Measurements from ENCODE around the gene SPOCK3.
A peak's percentile ranks its signal among the peaks of the same experiment; 100 is the strongest.
"Not testable (repeated sequence)": the region's sequence is repeated elsewhere in the genome, so short reads cannot be mapped to it uniquely, and the experiment has no call there.

The SPOCK3 gene

GRCh38 chr4:167234316-167234881, at the start of gene SPOCK3:
TSS of gene SPOCK3 (minus strand) at chr4:167234494.
- H3K4me1 Mint-ChIP-seq = peaks cover 12% of the 10 kb centered on the region
- TF ChIP-seq CTCF (IDR thresholded peaks at IDR 0.05; ENCODE audit: unreplicated experiment in 3 of 3) = no peak

GRCh38 chr4:167282171-167282864, 48.0 kb upstream of the SPOCK3 start:
- Mint-ChIP-seq H3K4me3 (no peak overlapping the region), H3K9me3 (peaks cover 16% of the 10 kb centered on the region), H3K27ac (no peak overlapping the region), H3K36me3 (ENCODE audit: low read depth) (peaks cover 6% of the 10 kb centered on the region), H3K4me1 (no peaks in the 10 kb centered on the region), H3K27me3 (ENCODE audit: low read depth) (no peaks in the 10 kb centered on the region)
- TF ChIP-seq CTCF (IDR thresholded peaks at IDR 0.05; ENCODE audit: unreplicated experiment in 3 of 3) = no peak

More at GRCh38 chr4:167234316-167234881, at the start of gene SPOCK3:
- Mint-ChIP-seq H3K9me3 (no peaks in the 10 kb centered on the region), H3K27me3 (ENCODE audit: low read depth) (peaks cover 48% of the 10 kb centered on the region), H3K27ac (peak within 1 kb of the TSS in 2 of 3 experiments; percentile 23 to 95), H3K4me3 (peak within 1 kb of the TSS; percentile 92 to 99 (median 96)), H3K36me3 (ENCODE audit: low read depth) (no peaks in the 10 kb centered on the region)

- H3K27ac Mint-ChIP-seq; H3K27me3 Mint-ChIP-seq (ENCODE audit: low read depth); H3K36me3 Mint-ChIP-seq (ENCODE audit: low read depth); H3K4me3 Mint-ChIP-seq; H3K4me1 Mint-ChIP-seq: not testable (repeated sequence)
- peaks cover 13% of the 10 kb centered on the region for H3K9me3 Mint-ChIP-seq
Measured at GRCh38 chr4:167281545-167281944, 47.3 kb upstream of the SPOCK3 start.

GRCh38 chr4:167274351-167274750, 40.1 kb upstream of the SPOCK3 start:
- Mint-ChIP-seq H3K27me3 (ENCODE audit: low read depth) (no peaks in the 10 kb centered on the region), H3K4me1 (no peaks in the 10 kb centered on the region), H3K4me3 (no peak overlapping the region), H3K9me3 (peaks cover 3% of the 10 kb centered on the region), H3K27ac (peak overlapping the region in 1 of 3 experiments; percentile 13), H3K36me3 (ENCODE audit: low read depth) (no peaks in the 10 kb centered on the region)
- TF ChIP-seq CTCF (IDR thresholded peaks at IDR 0.05; ENCODE audit: unreplicated experiment in 3 of 3) = no peak

- no peak for TF ChIP-seq CTCF (IDR thresholded peaks at IDR 0.05; ENCODE audit: unreplicated experiment in 3 of 3)
- Mint-ChIP-seq H3K9me3 (peaks cover under 1% of the 10 kb centered on the region), H3K27ac (no peak overlapping the region), H3K4me1 (no peaks in the 10 kb centered on the region), H3K27me3 (ENCODE audit: low read depth) (no peaks in the 10 kb centered on the region), H3K4me3 (no peak overlapping the region), H3K36me3 (ENCODE audit: low read depth) (no peaks in the 10 kb centered on the region)
Measured at GRCh38 chr4:167265231-167265630, 30.9 kb upstream of the SPOCK3 start.

- Mint-ChIP-seq H3K36me3 (ENCODE audit: low read depth) (no peaks in the 10 kb centered on the region), H3K27ac (no peak overlapping the region), H3K4me3 (no peak overlapping the region), H3K4me1 (no peaks in the 10 kb centered on the region), H3K9me3 (peaks cover 6% of the 10 kb centered on the region), H3K27me3 (ENCODE audit: low read depth) (no peaks in the 10 kb centered on the region)
- no peak for TF ChIP-seq CTCF (IDR thresholded peaks at IDR 0.05; ENCODE audit: unreplicated experiment in 3 of 3)
Measured at GRCh38 chr4:167248271-167248670, 14.0 kb upstream of the SPOCK3 start.

All from nephron (organoid).